ENCODE data around the gene CD99. TPM values are rescaled to one million over a fixed set of nuclear protein-coding genes. Genes with fewer than 3 reads are reported as not detected.

CD99 gene
- total and polyA plus RNA-seq, 2 experiments from 2014 or later, result 28.5 to 43.1 TPM

GRCh38 chrX:2719774-2720447, 28.8 kb downstream of the CD99 start:
- Histone ChIP-seq H3K4me1 (ENCODE audit: insufficient read depth) (no peaks in the 10 kb centered on the region), H3K36me3 (ENCODE audit: insufficient read depth) (no peaks in the 10 kb centered on the region), H3K79me2 (replicated peaks; ENCODE audit: insufficient read depth) (no peaks in the 10 kb centered on the region), H2AFZ (no peak overlapping the region), H4K20me1 (replicated peaks; ENCODE audit: insufficient read depth) (no peaks in the 10 kb centered on the region), H3F3A (replicated peaks; ENCODE audit: low read depth) (no peaks in the 10 kb centered on the region), H3K4me2 (no peak overlapping the region), H3K27me3 (ENCODE audit: insufficient read depth) (no peaks in the 10 kb centered on the region), H3K27ac (ENCODE audit: low read depth) (no peak overlapping the region), H3K9me2 (ENCODE audit: insufficient read depth) (0 out of 2 replicates have a peak, but pooled peaks cover 8% of the 10 kb centered on the region), H3K4me3 (no peak overlapping the region)
- Mint-ChIP-seq H3K4me3 (no peak overlapping the region), H3K27me3 (ENCODE audit: insufficient read depth, low read depth, poor library complexity) (peaks cover 8% of the 10 kb centered on the region), H3K36me3 (ENCODE audit: low read depth) (peaks cover 39% of the 10 kb centered on the region), H3K27ac (no peak overlapping the region), H3K4me1 (peaks cover 2% of the 10 kb centered on the region; the same call in 2 of the 3 replicates), H3K9me3 (no peaks in the 10 kb centered on the region)
- no peak for ATAC-seq
- TF ChIP-seq CREB1 (CRISPR knock-in tag; IDR thresholded peaks at IDR 0.05; ENCODE audit: low read depth), result no peak
- no peak for TF ChIP-seq POLR2AphosphoS5 (IDR thresholded peaks at IDR 0.05; ENCODE audit: low read depth)
- no peak for TF ChIP-seq CTCF (conservative IDR thresholded peaks at IDR 0.05; ENCODE audit: low read depth in 2 of 2)
- TF ChIP-seq STAT1 (IDR thresholded peaks at IDR 0.05; ENCODE audit: unreplicated experiment), result no peak
- no peak for DNase-seq (ENCODE audit: low spot score)

- peaks cover 48% of the 10 kb centered on the region for H3K36me3 Mint-ChIP-seq (ENCODE audit: low read depth)
- H3K27ac ChIP-seq (ENCODE audit: low read depth), result no peak overlapping the region
Measured at GRCh38 chrX:2723286-2723879, 32.3 kb downstream of the CD99 start.

More at GRCh38 chrX:2723286-2723879, 32.3 kb downstream of the CD99 start:
- no peak overlapping the region for H3K4me3 ChIP-seq
- no peaks in the 10 kb centered on the region for H3F3A ChIP-seq (replicated peaks; ENCODE audit: low read depth)
- no peak for TF ChIP-seq CREB1 (CRISPR knock-in tag; IDR thresholded peaks at IDR 0.05; ENCODE audit: low read depth)
- TF ChIP-seq ETS1 (IDR thresholded peaks at IDR 0.05), result no peak
- TF ChIP-seq ZNF462 (CRISPR knock-in tag; IDR thresholded peaks at IDR 0.05), result no peak
- TF ChIP-seq STAT1 (IDR thresholded peaks at IDR 0.05; ENCODE audit: unreplicated experiment), result no peak
- no peak for TF ChIP-seq NANOG (IDR thresholded peaks at IDR 0.05; ENCODE audit: borderline replicate concordance)
- no peak for TF ChIP-seq EZH2 (IDR thresholded peaks at IDR 0.05; ENCODE audit: low read depth, unreplicated experiment)
- ATAC-seq (no peak), DNase-seq (ENCODE audit: low spot score) (no peak)
- H3K27me3 ChIP-seq (ENCODE audit: insufficient read depth), result no peaks in the 10 kb centered on the region
- no peaks in the 10 kb centered on the region for H4K20me1 ChIP-seq (replicated peaks; ENCODE audit: insufficient read depth)
- Mint-ChIP-seq H3K4me3 (no peak overlapping the region), H3K4me1 (no peaks in the 10 kb centered on the region), H3K9me3 (no peaks in the 10 kb centered on the region), H3K27me3 (ENCODE audit: insufficient read depth, low read depth, poor library complexity) (peaks cover 8% of the 10 kb centered on the region), H3K27ac (no peak overlapping the region)
- H3K4me1 ChIP-seq (ENCODE audit: insufficient read depth), result no peaks in the 10 kb centered on the region
- no peaks in the 10 kb centered on the region for H3K36me3 ChIP-seq (ENCODE audit: insufficient read depth)
- H2AFZ ChIP-seq, result no peak overlapping the region
- no peak overlapping the region for H3K4me2 ChIP-seq
- 0 out of 2 replicates have a peak, but pooled peaks cover 8% of the 10 kb centered on the region for H3K9me2 ChIP-seq (ENCODE audit: insufficient read depth)
- no peaks in the 10 kb centered on the region for H3K79me2 ChIP-seq (replicated peaks; ENCODE audit: insufficient read depth)
